Measurements from ENCODE around the gene HSPB3.
"Not testable (repeated sequence)": the region's sequence is repeated elsewhere in the genome, so short reads cannot be mapped to it uniquely, and the experiment has no call there.

HSPB3 gene

GRCh38 chr5:54421976-54422375, 33.5 kb upstream of the HSPB3 start:
- in situ Hi-C loops (cut with HindIII; ENCODE audit: low sequenced_read_pairs), result no loop called here
- H3K4me3 ChIP-seq (ENCODE audit: low read depth, low read length), result no peak overlapping the region
- no peak for TF ChIP-seq CTCF (IDR thresholded peaks at IDR 0.05; ENCODE audit: low read depth, low read length)
- no peak for DNase-seq (ENCODE audit: low read depth, low spot score)

GRCh38 chr5:54425258-54425657, 30.2 kb upstream of the HSPB3 start:
- in situ Hi-C loops (cut with HindIII; ENCODE audit: low sequenced_read_pairs), result no loop called here
- DNase-seq (ENCODE audit: low read depth, low spot score), result no peak
- no peak for TF ChIP-seq CTCF (IDR thresholded peaks at IDR 0.05; ENCODE audit: low read depth, low read length)
- no peak overlapping the region for H3K4me3 ChIP-seq (ENCODE audit: low read depth, low read length)

GRCh38 chr5:54426209-54426608, 29.3 kb upstream of the HSPB3 start:
- H3K4me3 ChIP-seq (ENCODE audit: low read depth, low read length), result no peak overlapping the region
- no peak for TF ChIP-seq CTCF (IDR thresholded peaks at IDR 0.05; ENCODE audit: low read depth, low read length)
- DNase-seq (ENCODE audit: low read depth, low spot score), result no peak
- in situ Hi-C loops (cut with HindIII; ENCODE audit: low sequenced_read_pairs), result no loop called here

- DNase-seq (ENCODE audit: low read depth, low spot score); in situ Hi-C loops (cut with HindIII; ENCODE audit: low sequenced_read_pairs); H3K4me3 ChIP-seq (ENCODE audit: low read depth, low read length): not testable (repeated sequence)
These were observed 20.8 kb upstream of the HSPB3 start for GRCh38 chr5:54434650-54435049.

GRCh38 chr5:54438620-54439389, 16.7 kb upstream of the HSPB3 start:
- H3K4me3 ChIP-seq (ENCODE audit: low read depth, low read length), result no peak overlapping the region
- in situ Hi-C loops (cut with HindIII; ENCODE audit: low sequenced_read_pairs), result no loop called here
- no peak for TF ChIP-seq CTCF (IDR thresholded peaks at IDR 0.05; ENCODE audit: low read depth, low read length)
- no peak for DNase-seq (ENCODE audit: low read depth, low spot score)

GRCh38 chr5:54440456-54440893, 15.0 kb upstream of the HSPB3 start:
- DNase-seq (ENCODE audit: low read depth, low spot score), result no peak
- in situ Hi-C loops (cut with HindIII; ENCODE audit: low sequenced_read_pairs), result no loop called here
- no peak overlapping the region for H3K4me3 ChIP-seq (ENCODE audit: low read depth, low read length)
- no peak for TF ChIP-seq CTCF (IDR thresholded peaks at IDR 0.05; ENCODE audit: low read depth, low read length)

- DNase-seq (ENCODE audit: low read depth, low spot score), result no peak
- TF ChIP-seq CTCF (IDR thresholded peaks at IDR 0.05; ENCODE audit: low read depth, low read length), result no peak
- no peak overlapping the region for H3K4me3 ChIP-seq (ENCODE audit: low read depth, low read length)
- in situ Hi-C loops (cut with HindIII; ENCODE audit: low sequenced_read_pairs), result no loop called here
These were observed 13.2 kb upstream of the HSPB3 start for GRCh38 chr5:54442271-54442670.
